ENCODE measurements around the gene PYURF. TPM values are rescaled to one million over a fixed set of nuclear protein-coding genes. Genes with fewer than 3 reads are reported as not detected.

Gene PYURF
- total RNA-seq, 1 experiment from 2014 or later = 50.9 TPM

GRCh38 chr4:88523325-88524129 is at the start of gene PYURF (continued):
- TF ChIP-seq CBX3 (IDR thresholded peaks at IDR 0.05; ENCODE audit: low read depth) (peak; percentile 91), EGR1 (IDR thresholded peaks at IDR 0.05; ENCODE audit: low read depth) (peak; percentile 45; the same call in 1 of the 2 replicates), CTCF (IDR thresholded peaks at IDR 0.05 in 2 of 3, conservative IDR thresholded peaks at IDR 0.05 in 1 of 3; ENCODE audit: borderline replicate concordance in 1 of 3, insufficient read depth in 1 of 3, low read depth in 2 of 3, low read length in 2 of 3) (no peak)

GRCh38 chr4:88570001-88570400 is 46.4 kb upstream of the PYURF start:
- Histone ChIP-seq H3K9me2 (ENCODE audit: insufficient read depth) (no peaks in the 10 kb centered on the region; the same call in 1 of the 2 replicates), H3K79me2 (ENCODE audit: insufficient read depth, low read length) (no peaks in the 10 kb centered on the region), H3K9me3 (ENCODE audit: control insufficient read depth in 1 of 2, insufficient read depth in 1 of 2, low read depth in 1 of 2, low read length in 2 of 2) (no peaks in the 10 kb centered on the region), H3K27ac (ENCODE audit: low read depth, low read length) (no peak overlapping the region), H3K4me2 (ENCODE audit: low read length) (no peak overlapping the region), H3K9ac (ENCODE audit: low read length) (no peak overlapping the region), H2AFZ (ENCODE audit: low read depth, low read length, poor library complexity, severe bottlenecking) (no peak overlapping the region), H3K4me1 (ENCODE audit: control insufficient read depth in 1 of 2, insufficient read depth in 2 of 2, low read length in 2 of 2) (peaks cover 0 to 9% of the 10 kb centered on the region in 2 experiments; a peak in 2 of 4 replicates), H3K4me3 (replicated peaks in 1 of 2; ENCODE audit: low read depth in 1 of 2, low read length in 2 of 2) (no peak overlapping the region), H4K20me1 (ENCODE audit: insufficient read depth) (no peaks in the 10 kb centered on the region), H3K27me3 (ENCODE audit: insufficient read depth, low read length) (no peaks in the 10 kb centered on the region), H3K36me3 (ENCODE audit: control insufficient read depth in 1 of 2, insufficient read depth in 2 of 2, low read length in 2 of 2) (no peaks in the 10 kb centered on the region)
- ATAC-seq (no peak), DNase-seq (ENCODE audit: low read depth, low spot score) (no peak)
- ChIA-PET POLR2A (no interaction called here), RAD21 (ENCODE audit: low non-redundant PET in 1 of 2, low total read pairs in 2 of 2, uncharacterized antibody in 2 of 2, unreplicated experiment in 2 of 2) (no interaction called here), CTCF (no interaction called here)
- intact Hi-C loops (cut with micrococcal nuclease) = no loop called here
- no TSS peak for BruUV-seq (replicated peaks)
- no peak for TF ChIP-seq ZNF274 (IDR thresholded peaks at IDR 0.05; ENCODE audit: low read depth, low read length)
- TF ChIP-seq SRF (IDR thresholded peaks at IDR 0.05; ENCODE audit: low read depth) = no peak
- TF ChIP-seq EZH2 (IDR thresholded peaks at IDR 0.05) = no peak
- no peak for TF ChIP-seq TCF7L2 (IDR thresholded peaks at IDR 0.05; ENCODE audit: borderline replicate concordance, extremely low read depth, insufficient read depth, insufficient read length)
- TF ChIP-seq SIN3A (IDR thresholded peaks at IDR 0.05; ENCODE audit: low read depth) = no peak
- no peak for TF ChIP-seq ATF3 (IDR thresholded peaks at IDR 0.05)
- TF ChIP-seq YY1 (IDR thresholded peaks at IDR 0.05; ENCODE audit: extremely low read depth, insufficient replicate concordance, low read depth, low read length) = no peak
- no peak for TF ChIP-seq CEBPB (IDR thresholded peaks at IDR 0.05; ENCODE audit: low read depth)
- TF ChIP-seq CBX3 (IDR thresholded peaks at IDR 0.05; ENCODE audit: low read depth) = no peak
- TF ChIP-seq REST (IDR thresholded peaks at IDR 0.05; ENCODE audit: low read depth) = no peak
- no peak for TF ChIP-seq EGR1 (IDR thresholded peaks at IDR 0.05; ENCODE audit: low read depth)
- no peak for TF ChIP-seq POLR2AphosphoS5 (IDR thresholded peaks at IDR 0.05; ENCODE audit: low read depth, low read length)
- no peak for TF ChIP-seq ZBTB33 (IDR thresholded peaks at IDR 0.05; ENCODE audit: extremely low read depth, insufficient replicate concordance, low read length)
- no peak for TF ChIP-seq RAD21 (IDR thresholded peaks at IDR 0.05; ENCODE audit: low read depth)
- no peak for TF ChIP-seq SP1 (IDR thresholded peaks at IDR 0.05; ENCODE audit: low read depth)
- no peak for TF ChIP-seq FOSL1 (IDR thresholded peaks at IDR 0.05; ENCODE audit: low read depth)
